IMR-90 (cell line): ENCODE results near the gene KLHL30. TPM values are rescaled to one million over a fixed set of nuclear protein-coding genes. Genes with fewer than 3 reads are reported as not detected.

ENCODE experiments used
- CTCF ChIP-seq: conservative IDR thresholded peaks from 2 replicates; pipeline ENCODE4 v1.5.1; 2012; ENCODE audit warnings: mild to moderate bottlenecking, low read depth, low read length, improper control_type of control experiment
- MAFK ChIP-seq: IDR thresholded peaks from 2 replicates; pipeline ENCODE4 v1.6.1; 2012; ENCODE audit warnings: low read depth, low read length, improper control_type of control experiment
- RAD21 ChIP-seq: IDR thresholded peaks from 2 replicates; pipeline ENCODE4 v1.6.1; 2012; ENCODE audit warnings: low read length, improper control_type of control experiment
- SMC3 ChIP-seq: fragments of 150-350 bp; IDR thresholded peaks from 2 replicates; pipeline ENCODE4 v1.6.1; 2016; ENCODE audit warnings: low read depth, mild to moderate bottlenecking, antibody characterized with exemption, low read length, moderate library complexity
- polyA plus RNA-seq, 3 experiments: library from polyadenylated mRNA; depleted of rRNA; stranded (reverse); fragments of >200 nt; gene quantifications; 2 replicates each; pipeline ENCODE4 v1.2.3, GENCODE V29; 2012; ENCODE audit warnings: low replicate concordance in 1 of 3
- total RNA-seq: library from RNA; depleted of rRNA; stranded (reverse); fragments of >200 nt; gene quantifications from 2 replicates; pipeline ENCODE4 v1.2.3, GENCODE V29; 2012

The KLHL30 gene
- total and polyA plus RNA-seq, 2 of the 4 experiments (the other 2 are of a cell fraction) = under 0.01 to 0.03 TPM

- TF ChIP-seq CTCF = no peak
- TF ChIP-seq MAFK = no peak
- no peak for TF ChIP-seq RAD21
- TF ChIP-seq SMC3 = no peak
These were observed 15.1 kb upstream of the KLHL30 start (continued) for GRCh38 chr2:238123218-238123971.
